Spleen (tissue), 11 donors: ENCODE results near the gene UBA6. TPM values are rescaled to one million over a fixed set of nuclear protein-coding genes. Genes with fewer than 3 reads are reported as not detected.

Experiments used
- DNase-seq: peaks from one replicate; pipeline ENCODE4 v3.0.0-alpha.2; 2020
- H3K27ac ChIP-seq, 8 donors: fragments of 200-600 bp; sonication (generic) in 7 of 8; 1 replicate in 4 of 8; 2 replicates in 4 of 8; pipeline versions ENCODE4 v1.5.0 to v1.8.0; 2016 to 2021; ENCODE audit warnings: inconsistent platforms in 4 of 8, mild to moderate bottlenecking in 4 of 8, moderate library complexity in 1 of 8
- H3K27me3 ChIP-seq, 7 donors: fragments of 200-600 bp; sonication (generic) in 6 of 7; replicated peaks in 1 of 7; 1 replicate in 4 of 7; 2 replicates in 3 of 7; pipeline versions ENCODE4 v1.5.0 to v1.8.0; 2016 to 2021; ENCODE audit warnings: inconsistent platforms in 3 of 7, mild to moderate bottlenecking in 1 of 7
- H3K36me3 ChIP-seq, 6 donors: fragments of 200-600 bp; sonication (generic) in 5 of 6; 1 replicate in 4 of 6; 2 replicates in 2 of 6; pipeline versions ENCODE4 v1.5.0 to v1.8.0; 2016 to 2021; ENCODE audit warnings: inconsistent platforms in 2 of 6
- H3K4me1 ChIP-seq, 6 donors: fragments of 200-600 bp; sonication (generic) in 5 of 6; 1 replicate in 3 of 6; 2 replicates in 3 of 6; pipeline versions ENCODE4 v1.5.0 to v1.8.0; 2016 to 2021; ENCODE audit warnings: inconsistent platforms in 3 of 6
- H3K4me3 ChIP-seq, 8 donors: fragments of 200-600 bp; sonication (generic) in 7 of 8; 1 replicate in 4 of 8; 2 replicates in 4 of 8; pipeline versions ENCODE4 v1.5.0 to v1.8.0; 2016 to 2021; ENCODE audit warnings: inconsistent platforms in 4 of 8, mild to moderate bottlenecking in 4 of 8, moderate library complexity in 2 of 8
- H3K9me3 ChIP-seq, 8 donors: fragments of 200-600 bp; sonication (generic) in 7 of 8; 1 replicate in 4 of 8; 2 replicates in 4 of 8; pipeline versions ENCODE4 v1.5.0 to v1.8.0; 2016 to 2021; ENCODE audit warnings: inconsistent platforms in 4 of 8
- CTCF ChIP-seq, 11 experiments: fragments of 200-600 bp in 7 of 11; fragments of 450-650 bp in 4 of 11; sonication (generic) in 4 of 11; IDR thresholded peaks in 8 of 11; conservative IDR thresholded peaks in 3 of 11; 1 replicate in 7 of 11; 2 replicates in 4 of 11; pipeline versions ENCODE4 v1.4.0 to v1.8.0; 2016 to 2021; ENCODE audit warnings: antibody characterized with exemption in 11 of 11, inconsistent platforms in 4 of 11, mild to moderate bottlenecking in 1 of 11
- POLR2A ChIP-seq, 3 donors: fragments of 450-650 bp; IDR thresholded peaks; one replicate each; pipeline ENCODE4 v1.5.1; 2017; ENCODE audit warnings: antibody characterized with exemption in 3 of 3, mild to moderate bottlenecking in 1 of 3
- POLR2AphosphoS5 ChIP-seq, 3 donors: sonication (generic); formaldehyde crosslinking; IDR thresholded peaks; one replicate each; pipeline ENCODE4 v1.5.1; 2017; ENCODE audit warnings: antibody characterized with exemption in 3 of 3
- WGBS, 5 donors: extraction: QIAGEN DNeasy Blood & Tissue Kit in 3 of 5; methylation state at CpG; one replicate each; pipeline versions ENCODE4 v1.1.5 to v1.1.7; 2013 to 2018; 5-methylcytosine and 5-hydroxymethylcytosine counted together
- intact Hi-C: fragments of 100-400 bp; cut with DNase I; formaldehyde crosslinking; loops from one replicate; pipeline ENCODE4 v1.15.0; 2023; ENCODE audit warnings: low total_unique reads
- polyA plus RNA-seq, 3 donors: library from polyadenylated mRNA; stranded (reverse); fragments of 200-250 nt; gene quantifications; one replicate each; pipeline ENCODE4 v1.2.1, GENCODE V29; 2013
- total RNA-seq, 7 donors: library from RNA; depleted of rRNA in 3 of 7; stranded (reverse); fragments of >200 nt in 3 of 7; fragmentation: NEBNext Ultra II Directional in 4 of 7; extraction: Animal tissue kit (Norgen Biotek cat#: 25700) in 4 of 7; gene quantifications; one replicate each; pipeline versions ENCODE4 v1.1.0 to v1.2.1, GENCODE V29; 2016 to 2021
- donor health status: healthy with polysubstance abuse.
- donor health status: DM: no; HTN: no; CAD: no; lungs with moderate emphysema.
- donor health status: DM: no; HTN: no; CAD: no.
- donor health status: Bipolar disorder and iron deficiency.
- donor health status: healthy.
- donor health status: DM: no; HTN: no; CAD: no.
- donor health status: DM: yes; HTN: yes; CAD: no.

UBA6 gene
- total and polyA plus RNA-seq, 10 donors = 5.8 to 144 (median 64.7) TPM

GRCh38 chr4:67615119-67615518 lies 85.8 kb downstream of the UBA6 start:
- Histone ChIP-seq H3K9me3 (peaks cover under 1 to 40% (median 27%) of the 10 kb centered on the region in 8 donors), H3K27ac (no peak overlapping the region), H3K4me1 (no peaks in the 10 kb centered on the region), H3K36me3 (peaks cover 0 to 59% (median 16%) of the 10 kb centered on the region in 6 donors), H3K4me3 (no peak overlapping the region), H3K27me3 (no peaks in the 10 kb centered on the region)
- intact Hi-C loops = no loop called here
- 82 to 93% (median 93%) methylated on average over 5 of the region's 5 CpGs for WGBS, 5 donors
- TF ChIP-seq CTCF (IDR thresholded peaks at IDR 0.05 in 8 of 11, conservative IDR thresholded peaks at IDR 0.05 in 3 of 11) (no peak), POLR2A (IDR thresholded peaks at IDR 0.05) (no peak), POLR2AphosphoS5 (IDR thresholded peaks at IDR 0.05) (no peak)
- DNase-seq = no peak

- Histone ChIP-seq H3K4me3 (no peak overlapping the region), H3K27me3 (no peaks in the 10 kb centered on the region), H3K36me3 (peaks cover 0 to 53% (median 16%) of the 10 kb centered on the region in 6 donors), H3K27ac (no peak overlapping the region), H3K4me1 (no peaks in the 10 kb centered on the region), H3K9me3 (peaks cover 5 to 49% (median 37%) of the 10 kb centered on the region in 8 donors)
- no peak for DNase-seq
- no peak for TF ChIP-seq CTCF (IDR thresholded peaks at IDR 0.05 in 8 of 11, conservative IDR thresholded peaks at IDR 0.05 in 3 of 11)
- no peak for TF ChIP-seq POLR2A (IDR thresholded peaks at IDR 0.05)
- no peak for TF ChIP-seq POLR2AphosphoS5 (IDR thresholded peaks at IDR 0.05)
- intact Hi-C loops = no loop called here
- WGBS, 5 donors = 92 to 98% (median 97%) methylated on average over 4 of the region's 4 CpGs
Measured at GRCh38 chr4:67614186-67614585, 86.8 kb downstream of the UBA6 start.

- Histone ChIP-seq H3K9me3 (peaks cover 5 to 36% (median 27%) of the 10 kb centered on the region in 8 donors), H3K27ac (no peak overlapping the region), H3K4me3 (no peak overlapping the region), H3K4me1 (no peaks in the 10 kb centered on the region), H3K36me3 (peaks cover 0 to 46% (median 3%) of the 10 kb centered on the region in 6 donors), H3K27me3 (no peaks in the 10 kb centered on the region)
- WGBS, 5 donors = 82 to 90% (median 85%) methylated on average over 4 of the region's 4 CpGs
- no peak for DNase-seq
- TF ChIP-seq POLR2AphosphoS5 (IDR thresholded peaks at IDR 0.05) (no peak), POLR2A (IDR thresholded peaks at IDR 0.05) (no peak), CTCF (IDR thresholded peaks at IDR 0.05 in 8 of 11, conservative IDR thresholded peaks at IDR 0.05 in 3 of 11) (no peak)
- intact Hi-C loops = no loop called here
Measured at GRCh38 chr4:67608027-67608426, 92.9 kb downstream of the UBA6 start.

GRCh38 chr4:67604749-67605148 lies 96.2 kb downstream of the UBA6 start:
- 86 to 93% (median 92%) methylated on average over 3 of the region's 3 CpGs for WGBS, 5 donors
- TF ChIP-seq POLR2A (IDR thresholded peaks at IDR 0.05) (no peak), CTCF (IDR thresholded peaks at IDR 0.05 in 8 of 11, conservative IDR thresholded peaks at IDR 0.05 in 3 of 11) (no peak), POLR2AphosphoS5 (IDR thresholded peaks at IDR 0.05) (no peak)
- H3K27me3 ChIP-seq = no peaks in the 10 kb centered on the region
- H3K4me3 ChIP-seq = no peak overlapping the region
- no peak overlapping the region for H3K27ac ChIP-seq
- H3K36me3 ChIP-seq = peaks cover 0 to 59% (median 3%) of the 10 kb centered on the region in 6 donors
- no peak for DNase-seq
- no peaks in the 10 kb centered on the region for H3K4me1 ChIP-seq
- peaks cover 0 to 7% (median 6%) of the 10 kb centered on the region in 8 donors for H3K9me3 ChIP-seq
- intact Hi-C loops = no loop called here
